DND-41 (cell line): ENCODE results near the gene SPARCL1.

Experiments
- ATAC-seq: fragments of 200-7000 bp; cut with Tn5 transposase; 3 replicates; pipeline ENCODE4 v1.9.1; 2021; ENCODE audit warnings: low read depth; ENCODE audit not compliant: insufficient read depth
- DNase-seq: peaks from one replicate; pipeline ENCODE4 v3.0.0-alpha.2; 2020
- H2AFZ ChIP-seq: 2 replicates; pipeline ENCODE4 v1.6.0; 2012; ENCODE audit warnings: low read depth, low read length
- H3K27ac ChIP-seq: 2 replicates; pipeline ENCODE4 v1.5.1; 2012; ENCODE audit warnings: low read length, inconsistent platforms
- H3K27me3 ChIP-seq: fragments of 200-600 bp; sonication (generic); 2 replicates; pipeline ENCODE4 v1.6.0; 2012; ENCODE audit warnings: low read length, mild to moderate bottlenecking, inconsistent platforms; ENCODE audit not compliant: insufficient read depth, poor library complexity
- H3K36me3 ChIP-seq: 2 replicates; pipeline ENCODE4 v1.5.1; 2012; ENCODE audit warnings: low read length, inconsistent platforms; ENCODE audit not compliant: insufficient read depth
- H3K4me1 ChIP-seq: 2 replicates; pipeline ENCODE4 v1.5.1; 2012; ENCODE audit warnings: mild to moderate bottlenecking, low read length; ENCODE audit not compliant: insufficient read depth
- H3K4me2 ChIP-seq: 2 replicates; pipeline ENCODE4 v1.6.0; 2012; ENCODE audit warnings: mild to moderate bottlenecking, moderate library complexity, low read length, inconsistent platforms; ENCODE audit not compliant: insufficient read depth
- H3K4me3 ChIP-seq, 2 experiments: fragments of 200-600 bp in 1 of 2; shearing (Covaris generic) in 1 of 2; 2 replicates each; pipeline ENCODE4 v1.5.1; 2012 to 2016; ENCODE audit warnings: inconsistent platforms in 2 of 2, low read length in 2 of 2, mild to moderate bottlenecking in 2 of 2, low read depth in 1 of 2, moderate library complexity in 1 of 2
- H3K79me2 ChIP-seq: 2 replicates; pipeline ENCODE4 v1.6.0; 2012; ENCODE audit warnings: low read length, inconsistent platforms; ENCODE audit not compliant: insufficient read depth
- H3K9ac ChIP-seq: 2 replicates; pipeline ENCODE4 v1.6.0; 2012; ENCODE audit warnings: low read depth, mild to moderate bottlenecking, inconsistent platforms, low read length, moderate library complexity
- H3K9me3 ChIP-seq: 2 replicates; pipeline ENCODE4 v1.5.1; 2012; ENCODE audit warnings: low read length, moderate library complexity, mild to moderate bottlenecking, inconsistent platforms; ENCODE audit not compliant: insufficient read depth, severe bottlenecking
- H4K20me1 ChIP-seq: 2 replicates; pipeline ENCODE4 v1.6.0; 2012; ENCODE audit warnings: low read length; ENCODE audit not compliant: insufficient read depth
- EZH2 ChIP-seq: IDR thresholded peaks from 3 replicates; pipeline ENCODE4 v1.6.1; 2012; ENCODE audit warnings: borderline replicate concordance, low read depth, mild to moderate bottlenecking, moderate library complexity, low read length, inconsistent platforms; ENCODE audit not compliant: severe bottlenecking
- TF ChIP-seq, protein P1 (sequence below): IDR thresholded peaks from 2 replicates; pipeline ENCODE4 v1.5.1; 2012; ENCODE audit warnings: borderline replicate concordance, low read length, moderate library complexity, mild to moderate bottlenecking; ENCODE audit not compliant: poor library complexity, severe bottlenecking; ENCODE audit errors: extremely low read depth

The SPARCL1 gene

GRCh38 chr4:87540146-87541058, 11.2 kb upstream of the SPARCL1 start:
- Histone ChIP-seq H3K27ac (no peak overlapping the region), H3K9ac (no peak overlapping the region), H3K79me2 (no peaks in the 10 kb centered on the region), H3K9me3 (no peaks in the 10 kb centered on the region), H3K4me2 (no peak overlapping the region), H3K36me3 (no peaks in the 10 kb centered on the region), H3K27me3 (no peaks in the 10 kb centered on the region), H2AFZ (no peak overlapping the region), H3K4me3 (no peak overlapping the region), H3K4me1 (no peaks in the 10 kb centered on the region), H4K20me1 (no peaks in the 10 kb centered on the region)
- TF ChIP-seq, protein P1, sequence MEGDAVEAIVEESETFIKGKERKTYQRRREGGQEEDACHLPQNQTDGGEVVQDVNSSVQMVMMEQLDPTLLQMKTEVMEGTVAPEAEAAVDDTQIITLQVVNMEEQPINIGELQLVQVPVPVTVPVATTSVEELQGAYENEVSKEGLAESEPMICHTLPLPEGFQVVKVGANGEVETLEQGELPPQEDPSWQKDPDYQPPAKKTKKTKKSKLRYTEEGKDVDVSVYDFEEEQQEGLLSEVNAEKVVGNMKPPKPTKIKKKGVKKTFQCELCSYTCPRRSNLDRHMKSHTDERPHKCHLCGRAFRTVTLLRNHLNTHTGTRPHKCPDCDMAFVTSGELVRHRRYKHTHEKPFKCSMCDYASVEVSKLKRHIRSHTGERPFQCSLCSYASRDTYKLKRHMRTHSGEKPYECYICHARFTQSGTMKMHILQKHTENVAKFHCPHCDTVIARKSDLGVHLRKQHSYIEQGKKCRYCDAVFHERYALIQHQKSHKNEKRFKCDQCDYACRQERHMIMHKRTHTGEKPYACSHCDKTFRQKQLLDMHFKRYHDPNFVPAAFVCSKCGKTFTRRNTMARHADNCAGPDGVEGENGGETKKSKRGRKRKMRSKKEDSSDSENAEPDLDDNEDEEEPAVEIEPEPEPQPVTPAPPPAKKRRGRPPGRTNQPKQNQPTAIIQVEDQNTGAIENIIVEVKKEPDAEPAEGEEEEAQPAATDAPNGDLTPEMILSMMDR = no peak
- no peak for TF ChIP-seq EZH2
- DNase-seq = no peak
- no peak for ATAC-seq

GRCh38 chr4:87532907-87533306, 3.7 kb upstream of the SPARCL1 start:
- TF ChIP-seq EZH2 = no peak
- TF ChIP-seq, protein P1 = no peak
- H4K20me1 ChIP-seq = no peaks in the 10 kb centered on the region
- no peaks in the 10 kb centered on the region for H3K36me3 ChIP-seq
- ATAC-seq = no peak
- H3K27me3 ChIP-seq = no peaks in the 10 kb centered on the region
- H2AFZ ChIP-seq = no peak overlapping the region
- H3K4me3 ChIP-seq = no peak overlapping the region
- no peaks in the 10 kb centered on the region for H3K4me1 ChIP-seq
- no peak overlapping the region for H3K9ac ChIP-seq
- no peaks in the 10 kb centered on the region for H3K79me2 ChIP-seq
- no peak overlapping the region for H3K27ac ChIP-seq
- no peak for DNase-seq
- H3K9me3 ChIP-seq = no peaks in the 10 kb centered on the region
- H3K4me2 ChIP-seq = no peak overlapping the region

- H3K4me2 ChIP-seq = no peak overlapping the region
- no peaks in the 10 kb centered on the region for H3K9me3 ChIP-seq
- no peak overlapping the region for H3K9ac ChIP-seq
- no peaks in the 10 kb centered on the region for H4K20me1 ChIP-seq
- DNase-seq (no peak), ATAC-seq (no peak)
- no peaks in the 10 kb centered on the region for H3K4me1 ChIP-seq
- H2AFZ ChIP-seq = no peak overlapping the region
- no peaks in the 10 kb centered on the region for H3K79me2 ChIP-seq
- TF ChIP-seq, protein P1 = no peak
- TF ChIP-seq EZH2 = no peak
- H3K36me3 ChIP-seq = no peaks in the 10 kb centered on the region
- H3K27ac ChIP-seq = no peak overlapping the region
- no peaks in the 10 kb centered on the region for H3K27me3 ChIP-seq
- H3K4me3 ChIP-seq = no peak overlapping the region
Observed at GRCh38 chr4:87532109-87532508, 2.9 kb upstream of the SPARCL1 start.
